Bronchial epithelial cell (primary cell): ENCODE measurements around the gene MAL. TPM values are rescaled to one million over a fixed set of nuclear protein-coding genes. Genes with fewer than 3 reads are reported as not detected.
A peak's percentile ranks its signal among the peaks of the same experiment; 100 is the strongest.

Experiments used
- DNase-seq: peaks from one replicate; pipeline ENCODE4 v3.0.0-alpha.2; 2010; ENCODE audit warnings: low read depth
- FAIRE-seq: peaks from 2 replicates; lab custom pipeline; 2011; peaks lifted over from hg19 to GRCh38; lab: Jason Lieb, UNC
- H3K27me3 ChIP-seq: 2 replicates; pipeline ENCODE4 v1.5.1; 2011; ENCODE audit warnings: low read length; ENCODE audit not compliant: control insufficient read depth, insufficient read depth
- H3K36me3 ChIP-seq: 2 replicates; pipeline ENCODE4 v1.5.1; 2011; ENCODE audit warnings: low read length; ENCODE audit not compliant: control insufficient read depth, insufficient read depth
- H3K4me3 ChIP-seq: 2 replicates; pipeline ENCODE4 v1.5.1; 2011; ENCODE audit warnings: mild to moderate bottlenecking, low read depth, low read length, control low read depth
- CTCF ChIP-seq: IDR thresholded peaks from 2 replicates; pipeline ENCODE4 v1.5.1; 2011; ENCODE audit warnings: mild to moderate bottlenecking, moderate library complexity, low read length, control low read depth, inconsistent platforms; ENCODE audit not compliant: insufficient read depth, severe bottlenecking
- total RNA-seq: library from RNA; depleted of rRNA; stranded (reverse); fragments of >200 nt; gene quantifications from 2 replicates; pipeline ENCODE4 v1.2.1, GENCODE V29; 2014

The MAL gene
- total RNA-seq, 1 donor from 2014 or later, result 1.1 TPM

GRCh38 chr2:95018301-95018700 lies 7.2 kb upstream of the MAL start:
- H3K36me3 ChIP-seq, result no peaks in the 10 kb centered on the region
- H3K4me3 ChIP-seq, result no peak overlapping the region
- H3K27me3 ChIP-seq, result no peaks in the 10 kb centered on the region
- FAIRE-seq (no peak), DNase-seq (no peak)
- TF ChIP-seq CTCF, result no peak

DNA sequence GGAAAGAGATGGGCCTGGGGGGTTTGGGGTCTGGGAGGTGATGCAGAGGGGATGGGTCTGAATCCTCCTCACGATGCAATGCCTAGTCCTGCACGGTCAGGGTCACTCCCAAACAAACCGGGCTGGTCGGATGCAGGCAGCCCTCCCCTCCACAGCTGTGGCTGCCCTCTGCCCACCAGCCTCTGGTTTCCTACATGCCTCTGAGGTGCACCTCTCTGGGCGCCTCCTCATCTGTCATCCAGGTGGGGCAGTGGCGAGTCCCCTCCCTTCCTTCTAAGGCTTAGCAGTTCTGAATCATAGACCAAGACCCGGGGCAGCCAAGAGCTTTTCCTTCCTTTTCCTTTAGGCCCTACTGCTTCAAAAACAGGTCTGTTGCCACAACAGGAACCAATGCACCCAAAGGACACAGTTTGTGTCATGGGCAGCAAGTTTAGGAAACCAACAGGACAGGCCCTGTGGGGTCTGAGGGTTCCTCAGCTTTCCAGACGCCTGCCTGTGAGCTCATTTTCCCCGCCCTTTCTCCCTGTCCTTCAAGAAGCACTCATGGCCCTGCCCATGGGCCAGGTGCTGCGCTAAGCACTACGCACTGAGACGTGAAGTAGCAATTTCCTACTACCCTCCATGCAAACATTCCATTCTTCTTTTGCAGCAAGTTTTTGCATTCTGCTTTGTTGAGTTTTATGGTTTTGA lies 6.5 kb upstream of the MAL start:
- H3K27me3 ChIP-seq, result peaks cover 3% of the 10 kb centered on the region
- DNase-seq, result no peak
- no peak overlapping the region for H3K4me3 ChIP-seq
- no peaks in the 10 kb centered on the region for H3K36me3 ChIP-seq
- TF ChIP-seq CTCF, result no peak
- peak; percentile 70 for FAIRE-seq

- Histone ChIP-seq H3K27me3 (peaks cover 8% of the 10 kb centered on the region), H3K4me3 (no peak overlapping the region), H3K36me3 (no peaks in the 10 kb centered on the region)
- FAIRE-seq (no peak), DNase-seq (no peak)
- TF ChIP-seq CTCF, result no peak
These were observed 5.9 kb upstream of the MAL start for GRCh38 chr2:95019572-95019971.

DNA sequence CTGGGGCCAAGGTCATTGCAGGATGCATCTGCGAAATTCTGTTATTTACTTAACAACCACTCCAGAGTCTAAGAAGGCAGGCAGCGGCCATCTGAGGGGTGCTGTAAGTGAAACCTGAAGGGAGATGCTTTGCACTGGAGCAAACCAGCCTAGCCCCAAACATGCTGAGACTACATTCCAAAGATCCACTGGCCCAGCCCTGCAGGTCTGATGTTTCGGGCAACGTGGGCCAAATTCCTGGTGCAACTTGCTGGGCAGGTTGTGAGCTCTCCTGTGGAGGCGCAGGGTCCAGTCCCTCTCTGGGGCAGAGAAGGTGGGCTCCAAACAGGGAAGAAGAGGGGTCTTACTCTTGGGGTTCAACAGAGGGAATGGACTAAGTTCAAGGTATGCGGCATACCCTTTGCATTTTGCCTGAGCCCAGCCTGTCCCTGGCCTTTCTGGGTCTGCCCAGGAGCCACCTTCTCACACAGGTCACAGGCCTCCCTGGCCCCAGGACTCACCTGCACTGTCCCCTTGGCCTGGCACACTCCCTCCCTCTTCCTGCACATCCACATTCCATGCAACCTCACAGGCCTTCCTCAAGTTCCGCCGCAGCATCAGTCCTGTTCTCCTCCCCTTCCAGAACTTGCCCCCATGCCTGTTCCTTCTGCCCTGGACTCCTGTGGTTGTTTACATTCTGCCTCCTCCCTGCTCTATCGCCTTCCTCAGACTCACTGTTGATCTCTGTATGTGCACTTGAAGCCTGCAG lies 5.1 kb upstream of the MAL start:
- FAIRE-seq, result no peak
- H3K36me3 ChIP-seq, result no peaks in the 10 kb centered on the region
- TF ChIP-seq CTCF, result no peak

DNA sequence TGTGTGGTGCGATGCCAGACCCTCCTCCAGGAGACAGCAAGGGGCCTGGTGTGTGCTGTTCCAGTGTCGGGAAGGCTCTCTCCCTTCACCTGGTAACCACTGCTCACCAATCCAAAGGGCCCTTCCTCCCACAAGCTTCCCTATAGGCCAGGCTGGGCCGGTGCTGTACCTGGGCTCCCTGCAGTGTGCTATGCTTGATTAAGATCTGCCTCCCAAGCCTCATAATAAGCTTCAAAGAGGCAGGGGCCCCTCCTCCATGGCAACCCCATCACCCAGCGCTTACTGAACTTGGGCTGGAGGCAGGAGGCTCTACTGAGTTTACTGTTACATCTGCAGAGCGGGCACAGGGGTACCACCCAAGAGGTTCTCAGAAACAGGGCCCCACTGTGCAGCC lies 4.5 kb upstream of the MAL start:
- peaks cover 17% of the 10 kb centered on the region for H3K27me3 ChIP-seq
- no peak overlapping the region for H3K4me3 ChIP-seq
- DNase-seq, result no peak
- TF ChIP-seq CTCF, result no peak
- no peaks in the 10 kb centered on the region for H3K36me3 ChIP-seq
- no peak for FAIRE-seq

More for the DNA sequence above, 5.1 kb upstream of the MAL start:
- peaks cover 13% of the 10 kb centered on the region for H3K27me3 ChIP-seq
- no peak for DNase-seq
- no peak overlapping the region for H3K4me3 ChIP-seq
